ENCODE results near the gene OPA1.

OPA1 gene

GRCh38 chr3:193744048-193744821 lies 151.2 kb downstream of the OPA1 start:
- Histone ChIP-seq H3K4me3 (ENCODE audit: low read length) (no peak overlapping the region), H3K27ac (ENCODE audit: low read length) (no peak overlapping the region), H3K9me3 (ENCODE audit: insufficient read depth, low read depth, low read length) (no peaks in the 10 kb centered on the region), H3K4me1 (ENCODE audit: insufficient read depth, low read length) (peaks cover 12% of the 10 kb centered on the region; the same call in 1 of the 2 replicates), H3K9ac (ENCODE audit: low read depth, low read length) (0 out of 2 replicates have a peak overlapping the region, but pooled peaks have one; percentile 42), H3K36me3 (ENCODE audit: insufficient read depth, low read depth, low read length) (no peaks in the 10 kb centered on the region), H3K27me3 (ENCODE audit: insufficient read depth, low read length) (no peaks in the 10 kb centered on the region; the same call in 1 of the 2 replicates)

GRCh38 chr3:193744822-193745684 lies 152.0 kb downstream of the OPA1 start:
- Histone ChIP-seq H3K27me3 (ENCODE audit: insufficient read depth, low read length) (no peaks in the 10 kb centered on the region; the same call in 1 of the 2 replicates), H3K27ac (ENCODE audit: low read length) (no peak overlapping the region), H3K36me3 (ENCODE audit: insufficient read depth, low read depth, low read length) (no peaks in the 10 kb centered on the region), H3K4me1 (ENCODE audit: insufficient read depth, low read length) (peaks cover 12% of the 10 kb centered on the region; the same call in 1 of the 2 replicates), H3K9me3 (ENCODE audit: insufficient read depth, low read depth, low read length) (no peaks in the 10 kb centered on the region), H3K9ac (ENCODE audit: low read depth, low read length) (no peak overlapping the region), H3K4me3 (ENCODE audit: low read length) (no peak overlapping the region)

- Histone ChIP-seq H3K9me3 (ENCODE audit: insufficient read depth, low read depth, low read length) (no peaks in the 10 kb centered on the region), H3K9ac (ENCODE audit: low read depth, low read length) (no peak overlapping the region), H3K4me1 (ENCODE audit: insufficient read depth, low read length) (peaks cover 12% of the 10 kb centered on the region; the same call in 1 of the 2 replicates), H3K27me3 (ENCODE audit: insufficient read depth, low read length) (no peaks in the 10 kb centered on the region; the same call in 1 of the 2 replicates), H3K36me3 (ENCODE audit: insufficient read depth, low read depth, low read length) (no peaks in the 10 kb centered on the region), H3K4me3 (ENCODE audit: low read length) (no peak overlapping the region), H3K27ac (ENCODE audit: low read length) (no peak overlapping the region)
Observed at GRCh38 chr3:193746832-193747231, 153.8 kb downstream of the OPA1 start.

Data from iPS-20b (cell line).